ENCODE measurements around the gene SLC28A1. TPM values are rescaled to one million over a fixed set of nuclear protein-coding genes. Genes with fewer than 3 reads are reported as not detected.

SLC28A1 gene
- total RNA-seq, 2 donors from 2014 or later = 0.80 TPM; not detected in 1

- TF ChIP-seq, protein P1, sequence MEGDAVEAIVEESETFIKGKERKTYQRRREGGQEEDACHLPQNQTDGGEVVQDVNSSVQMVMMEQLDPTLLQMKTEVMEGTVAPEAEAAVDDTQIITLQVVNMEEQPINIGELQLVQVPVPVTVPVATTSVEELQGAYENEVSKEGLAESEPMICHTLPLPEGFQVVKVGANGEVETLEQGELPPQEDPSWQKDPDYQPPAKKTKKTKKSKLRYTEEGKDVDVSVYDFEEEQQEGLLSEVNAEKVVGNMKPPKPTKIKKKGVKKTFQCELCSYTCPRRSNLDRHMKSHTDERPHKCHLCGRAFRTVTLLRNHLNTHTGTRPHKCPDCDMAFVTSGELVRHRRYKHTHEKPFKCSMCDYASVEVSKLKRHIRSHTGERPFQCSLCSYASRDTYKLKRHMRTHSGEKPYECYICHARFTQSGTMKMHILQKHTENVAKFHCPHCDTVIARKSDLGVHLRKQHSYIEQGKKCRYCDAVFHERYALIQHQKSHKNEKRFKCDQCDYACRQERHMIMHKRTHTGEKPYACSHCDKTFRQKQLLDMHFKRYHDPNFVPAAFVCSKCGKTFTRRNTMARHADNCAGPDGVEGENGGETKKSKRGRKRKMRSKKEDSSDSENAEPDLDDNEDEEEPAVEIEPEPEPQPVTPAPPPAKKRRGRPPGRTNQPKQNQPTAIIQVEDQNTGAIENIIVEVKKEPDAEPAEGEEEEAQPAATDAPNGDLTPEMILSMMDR (IDR thresholded peaks at IDR 0.05) = no peak
- H3K9me3 ChIP-seq = no peaks in the 10 kb centered on the region
- H3K4me3 ChIP-seq = no peak overlapping the region
- no peak overlapping the region for H3K9ac ChIP-seq (ENCODE audit: low read depth in 2 of 2, low read length in 2 of 2)
- no peak for DNase-seq
- no peak overlapping the region for H3K27ac ChIP-seq
- H3K36me3 ChIP-seq = no peaks in the 10 kb centered on the region
- H3K27me3 ChIP-seq = no peaks in the 10 kb centered on the region
- intact Hi-C loops (cut with DNase I) = no loop called here
- no peaks in the 10 kb centered on the region for H3K4me1 ChIP-seq
Observed at GRCh38 chr15:84961707-84962106, 77.2 kb downstream of the SLC28A1 start.

DNA sequence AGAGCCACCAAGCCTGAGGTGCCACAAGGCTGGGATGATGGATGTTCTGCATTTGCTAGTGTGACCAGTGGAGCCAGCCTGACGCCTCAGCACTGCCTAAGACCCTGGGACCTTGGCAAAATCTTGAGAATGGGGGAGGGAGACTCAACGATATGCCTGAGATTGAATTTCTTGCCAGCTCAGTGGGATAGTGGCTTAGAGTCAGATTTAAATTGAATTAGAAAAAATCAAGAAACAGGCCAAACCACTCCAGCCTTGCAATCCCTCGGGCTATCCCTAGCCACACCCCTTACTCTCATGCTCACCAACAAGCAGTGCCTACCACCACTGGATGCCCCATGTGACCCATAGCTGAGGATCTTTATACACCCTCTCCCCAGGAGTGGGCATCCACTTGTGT is 78.5 kb downstream of the SLC28A1 start:
- Histone ChIP-seq H3K27ac (no peak overlapping the region), H3K9ac (ENCODE audit: low read depth in 2 of 2, low read length in 2 of 2) (no peak overlapping the region), H3K9me3 (no peaks in the 10 kb centered on the region), H3K36me3 (no peaks in the 10 kb centered on the region), H3K4me3 (no peak overlapping the region), H3K4me1 (no peaks in the 10 kb centered on the region), H3K27me3 (no peaks in the 10 kb centered on the region)
- no peak for DNase-seq
- TF ChIP-seq, protein P1 (IDR thresholded peaks at IDR 0.05) = no peak
- intact Hi-C loops (cut with DNase I) = no loop called here

DNA sequence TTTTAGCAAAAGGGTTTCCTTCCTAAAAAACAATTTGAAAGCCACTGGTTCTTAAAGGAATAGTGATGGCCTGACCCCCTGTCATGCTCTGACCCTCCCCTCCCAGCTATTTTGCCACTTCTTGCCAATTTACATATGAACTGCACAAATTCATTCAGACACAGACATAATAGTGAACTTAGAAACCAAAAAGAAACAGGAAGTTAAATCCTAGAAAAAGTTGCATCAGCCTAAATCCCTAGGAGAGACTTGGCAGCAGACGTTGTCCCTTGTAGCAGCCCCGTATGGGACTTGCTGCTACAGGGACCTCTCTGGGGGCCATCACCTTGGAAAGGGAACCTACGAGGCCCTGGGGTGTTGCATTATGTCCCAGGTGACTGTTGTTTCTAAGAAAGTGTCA is 82.9 kb downstream of the SLC28A1 start:
- TF ChIP-seq, protein P1 (IDR thresholded peaks at IDR 0.05) = no peak
- Histone ChIP-seq H3K4me1 (no peaks in the 10 kb centered on the region), H3K27ac (no peak overlapping the region), H3K9me3 (no peaks in the 10 kb centered on the region), H3K4me3 (no peak overlapping the region), H3K36me3 (no peaks in the 10 kb centered on the region), H3K9ac (ENCODE audit: low read depth in 2 of 2, low read length in 2 of 2) (no peak overlapping the region), H3K27me3 (no peaks in the 10 kb centered on the region)
- DNase-seq = no peak
- intact Hi-C loops (cut with DNase I) = no loop called here

GRCh38 chr15:84968301-84968700 is 83.8 kb downstream of the SLC28A1 start:
- intact Hi-C loops (cut with DNase I) = no loop called here
- no peaks in the 10 kb centered on the region for H3K4me1 ChIP-seq
- H3K9ac ChIP-seq (ENCODE audit: low read depth in 2 of 2, low read length in 2 of 2) = no peak overlapping the region
- TF ChIP-seq, protein P1 (IDR thresholded peaks at IDR 0.05) = no peak
- H3K9me3 ChIP-seq = no peaks in the 10 kb centered on the region
- H3K4me3 ChIP-seq = no peak overlapping the region
- H3K27ac ChIP-seq = no peak overlapping the region
- no peak for DNase-seq
- H3K27me3 ChIP-seq = no peaks in the 10 kb centered on the region
- H3K36me3 ChIP-seq = no peaks in the 10 kb centered on the region

DNA sequence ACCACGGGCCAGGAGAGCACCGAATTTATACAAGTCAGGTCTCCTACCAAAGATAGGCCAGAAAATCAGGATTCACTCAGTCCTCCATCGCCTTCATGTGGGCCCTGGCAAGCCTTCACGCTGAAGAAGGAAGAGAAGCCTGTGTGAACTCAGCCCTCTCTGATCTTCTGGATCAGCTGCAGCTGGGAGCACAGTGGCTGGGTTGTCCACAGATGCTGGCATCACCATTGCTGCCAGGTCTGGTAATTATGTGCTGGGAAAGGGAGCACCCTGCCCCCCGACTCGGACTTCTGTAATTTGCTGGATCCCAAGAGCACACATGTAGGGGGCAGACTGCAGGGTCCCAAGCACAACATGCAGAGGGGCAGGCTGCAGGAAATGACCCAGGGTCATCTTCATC is 84.8 kb downstream of the SLC28A1 start:
- H3K27me3 ChIP-seq = no peaks in the 10 kb centered on the region
- TF ChIP-seq, protein P1 (IDR thresholded peaks at IDR 0.05) = no peak
- intact Hi-C loops (cut with DNase I) = no loop called here

DNA sequence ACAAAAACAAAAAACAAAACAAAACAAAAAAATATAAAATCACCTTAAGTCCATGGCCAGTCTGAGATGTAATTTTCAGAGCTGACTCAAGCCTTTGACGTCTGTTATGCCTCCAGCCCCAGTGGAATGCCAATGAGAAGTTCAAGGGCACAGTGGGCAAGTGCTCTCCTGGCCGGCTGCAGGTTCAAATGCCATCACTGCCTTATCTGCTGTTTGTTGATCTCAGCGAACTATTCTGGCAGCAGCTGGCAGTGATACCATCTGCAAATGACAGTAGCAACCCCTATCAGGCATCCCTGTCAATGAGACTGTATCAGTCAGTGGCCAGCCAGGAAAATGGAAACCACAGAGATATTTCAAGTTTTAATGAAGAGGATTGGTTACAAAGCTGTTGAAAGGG is 86.4 kb downstream of the SLC28A1 start:
- H3K9me3 ChIP-seq = no peaks in the 10 kb centered on the region
- H3K36me3 ChIP-seq = no peaks in the 10 kb centered on the region
- H3K4me3 ChIP-seq = no peak overlapping the region
- DNase-seq = no peak
- no peaks in the 10 kb centered on the region for H3K27me3 ChIP-seq
- TF ChIP-seq, protein P1 (IDR thresholded peaks at IDR 0.05) = no peak
- no peak overlapping the region for H3K27ac ChIP-seq
- no peak overlapping the region for H3K9ac ChIP-seq (ENCODE audit: low read depth in 2 of 2, low read length in 2 of 2)
- H3K4me1 ChIP-seq = no peaks in the 10 kb centered on the region
- intact Hi-C loops (cut with DNase I) = no loop called here

More for the DNA sequence above, 84.8 kb downstream of the SLC28A1 start:
- H3K4me3 ChIP-seq = no peak overlapping the region
- no peak for DNase-seq
- H3K36me3 ChIP-seq = no peaks in the 10 kb centered on the region
- no peaks in the 10 kb centered on the region for H3K9me3 ChIP-seq
- H3K9ac ChIP-seq (ENCODE audit: low read depth in 2 of 2, low read length in 2 of 2) = no peak overlapping the region
- no peaks in the 10 kb centered on the region for H3K4me1 ChIP-seq
- H3K27ac ChIP-seq = no peak overlapping the region

Measured in colonic mucosa (tissue), 4 donors.